Astrocyte of the cerebellum (primary cell): ENCODE measurements around the gene UQCRC1.

Experiments used
- DNase-seq: peaks from one replicate; pipeline ENCODE4 v3.0.0-alpha.2; 2011; ENCODE audit warnings: low read depth
- H3K4me3 ChIP-seq: 2 replicates; pipeline ENCODE4 v1.5.1; 2011; ENCODE audit warnings: mild to moderate bottlenecking, low read depth, low read length, moderate library complexity
- in situ Hi-C: cut with HindIII; loops from 2 replicates; pipeline ENCODE4 v1.10.0; 2017; ENCODE audit warnings: low sequenced_read_pairs
- TF ChIP-seq, protein P1 (sequence below): IDR thresholded peaks from 2 replicates; pipeline ENCODE4 v1.5.1; 2012; ENCODE audit warnings: low read length, low read depth, moderate library complexity, mild to moderate bottlenecking; ENCODE audit errors: missing control alignments

The UQCRC1 gene

DNA sequence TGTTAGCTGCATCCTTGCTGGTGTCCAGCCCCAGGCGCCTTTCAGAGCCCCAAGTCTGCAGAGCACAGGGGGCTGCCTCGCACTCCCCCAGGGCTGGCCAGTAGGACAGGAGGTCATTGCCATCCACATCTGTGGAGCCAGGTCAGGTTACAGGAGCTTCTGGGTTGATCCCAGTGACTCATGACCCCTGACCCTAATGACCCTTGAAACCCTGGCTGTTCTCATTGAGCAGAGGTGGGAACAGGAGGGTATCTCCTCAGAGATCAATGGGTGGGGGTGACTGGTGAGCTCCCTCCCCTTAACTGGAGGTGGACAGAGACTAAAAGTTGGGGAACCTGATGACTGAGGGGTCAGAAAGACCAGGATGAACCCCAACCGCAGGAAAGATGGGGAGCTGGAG lies 31.9 kb upstream of the UQCRC1 start:
- in situ Hi-C loops: no loop called here
- TF ChIP-seq, protein P1, sequence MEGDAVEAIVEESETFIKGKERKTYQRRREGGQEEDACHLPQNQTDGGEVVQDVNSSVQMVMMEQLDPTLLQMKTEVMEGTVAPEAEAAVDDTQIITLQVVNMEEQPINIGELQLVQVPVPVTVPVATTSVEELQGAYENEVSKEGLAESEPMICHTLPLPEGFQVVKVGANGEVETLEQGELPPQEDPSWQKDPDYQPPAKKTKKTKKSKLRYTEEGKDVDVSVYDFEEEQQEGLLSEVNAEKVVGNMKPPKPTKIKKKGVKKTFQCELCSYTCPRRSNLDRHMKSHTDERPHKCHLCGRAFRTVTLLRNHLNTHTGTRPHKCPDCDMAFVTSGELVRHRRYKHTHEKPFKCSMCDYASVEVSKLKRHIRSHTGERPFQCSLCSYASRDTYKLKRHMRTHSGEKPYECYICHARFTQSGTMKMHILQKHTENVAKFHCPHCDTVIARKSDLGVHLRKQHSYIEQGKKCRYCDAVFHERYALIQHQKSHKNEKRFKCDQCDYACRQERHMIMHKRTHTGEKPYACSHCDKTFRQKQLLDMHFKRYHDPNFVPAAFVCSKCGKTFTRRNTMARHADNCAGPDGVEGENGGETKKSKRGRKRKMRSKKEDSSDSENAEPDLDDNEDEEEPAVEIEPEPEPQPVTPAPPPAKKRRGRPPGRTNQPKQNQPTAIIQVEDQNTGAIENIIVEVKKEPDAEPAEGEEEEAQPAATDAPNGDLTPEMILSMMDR: no peak
- H3K4me3 ChIP-seq: no peak overlapping the region

DNA sequence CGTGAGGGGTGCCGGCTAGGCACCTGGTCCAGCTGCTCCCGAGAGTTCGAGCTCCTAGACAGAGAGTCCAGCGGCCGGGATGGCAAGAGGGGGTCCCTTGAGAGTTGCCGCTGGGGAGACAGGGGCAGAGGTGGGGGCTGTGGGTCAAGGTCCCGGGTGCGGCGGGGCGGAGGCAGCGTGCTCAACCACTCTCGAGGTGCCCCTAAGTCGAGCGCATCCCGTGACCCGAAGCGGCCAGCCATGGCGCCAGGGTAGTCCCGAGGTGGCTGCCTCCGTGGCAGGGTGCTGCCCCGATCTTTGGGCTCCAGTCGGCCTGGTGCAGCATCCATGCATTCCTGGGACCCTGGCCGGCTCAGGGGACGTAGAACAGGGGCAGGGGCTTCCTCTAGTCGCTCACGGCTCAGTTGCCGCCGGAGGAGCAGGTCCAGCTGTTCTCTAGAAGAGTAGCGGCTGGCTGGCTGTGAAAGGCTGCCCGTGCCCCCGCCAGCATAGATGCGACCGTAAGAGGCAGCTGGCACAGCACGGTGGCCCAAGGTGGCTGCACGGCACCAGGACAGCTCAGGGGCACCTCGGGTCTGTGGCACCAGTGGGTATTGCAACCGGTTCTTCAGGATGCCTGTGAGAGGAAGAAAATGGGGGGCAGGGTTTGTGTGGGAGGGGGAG lies 30.6 kb upstream of the UQCRC1 start:
- in situ Hi-C loops: loop anchor here (10.0 kb wide), 1 partner anchor 85 kb away; the partner anchor contains the start of gene PFKFB4
- TF ChIP-seq, protein P1: no peak
- H3K4me3 ChIP-seq: no peak overlapping the region
- no peak for DNase-seq

More for the DNA sequence above, 31.9 kb upstream of the UQCRC1 start:
- DNase-seq: no peak

DNA sequence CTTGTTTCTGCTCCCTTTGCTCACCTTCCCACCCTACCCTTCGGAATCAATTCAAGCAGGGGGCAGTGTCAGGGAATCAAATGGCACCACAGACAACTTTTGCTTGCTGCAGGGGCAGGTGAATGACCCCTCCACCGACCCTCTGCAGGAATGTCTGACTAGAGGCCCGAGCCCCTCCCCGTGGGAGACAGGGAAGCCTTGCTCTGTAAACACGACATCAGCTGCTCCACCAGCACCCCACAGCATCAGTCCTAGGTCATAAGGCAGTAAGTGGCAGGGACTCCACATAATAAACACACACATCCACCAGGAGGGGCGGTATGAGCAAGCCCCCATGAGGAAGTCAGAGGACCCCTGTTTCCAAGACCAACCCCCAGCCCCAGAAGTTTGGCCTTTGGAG lies 27.9 kb upstream of the UQCRC1 start:
- DNase-seq: no peak
- in situ Hi-C loops: loop anchor here (10.0 kb wide), 1 partner anchor 83 kb away; the partner anchor contains the start of gene PFKFB4
- H3K4me3 ChIP-seq: no peak overlapping the region
- TF ChIP-seq, protein P1: no peak

DNA sequence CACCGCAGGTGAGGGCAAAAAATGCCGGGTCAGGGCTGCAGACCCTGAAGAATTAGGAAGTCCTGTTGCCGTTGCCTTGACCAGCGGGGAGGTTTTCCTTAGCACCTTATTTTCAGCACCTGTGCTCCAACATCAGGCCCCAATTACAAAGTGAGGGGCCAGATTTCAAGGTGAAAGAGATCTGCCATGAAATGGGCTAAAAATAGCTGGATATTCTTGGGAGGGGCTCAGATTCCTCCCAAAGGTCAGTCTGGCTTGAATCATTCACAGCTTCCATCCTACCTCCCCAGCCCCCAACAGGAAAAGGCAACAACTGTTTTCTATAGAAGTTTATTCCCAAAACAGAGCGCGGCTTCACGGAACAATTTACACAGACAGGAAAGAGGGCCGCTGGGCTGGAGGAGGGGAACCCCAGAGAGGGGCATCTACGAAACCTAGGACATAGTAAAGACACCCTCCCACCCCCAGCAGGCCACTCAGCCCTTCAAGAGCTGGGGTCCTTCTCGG lies 26.8 kb upstream of the UQCRC1 start:
- in situ Hi-C loops: loop anchor here (10.0 kb wide), 1 partner anchor 81 kb away; the partner anchor contains the start of gene PFKFB4
- TF ChIP-seq, protein P1: no peak
- DNase-seq: no peak
- H3K4me3 ChIP-seq: peak overlapping the region; percentile 92

DNA sequence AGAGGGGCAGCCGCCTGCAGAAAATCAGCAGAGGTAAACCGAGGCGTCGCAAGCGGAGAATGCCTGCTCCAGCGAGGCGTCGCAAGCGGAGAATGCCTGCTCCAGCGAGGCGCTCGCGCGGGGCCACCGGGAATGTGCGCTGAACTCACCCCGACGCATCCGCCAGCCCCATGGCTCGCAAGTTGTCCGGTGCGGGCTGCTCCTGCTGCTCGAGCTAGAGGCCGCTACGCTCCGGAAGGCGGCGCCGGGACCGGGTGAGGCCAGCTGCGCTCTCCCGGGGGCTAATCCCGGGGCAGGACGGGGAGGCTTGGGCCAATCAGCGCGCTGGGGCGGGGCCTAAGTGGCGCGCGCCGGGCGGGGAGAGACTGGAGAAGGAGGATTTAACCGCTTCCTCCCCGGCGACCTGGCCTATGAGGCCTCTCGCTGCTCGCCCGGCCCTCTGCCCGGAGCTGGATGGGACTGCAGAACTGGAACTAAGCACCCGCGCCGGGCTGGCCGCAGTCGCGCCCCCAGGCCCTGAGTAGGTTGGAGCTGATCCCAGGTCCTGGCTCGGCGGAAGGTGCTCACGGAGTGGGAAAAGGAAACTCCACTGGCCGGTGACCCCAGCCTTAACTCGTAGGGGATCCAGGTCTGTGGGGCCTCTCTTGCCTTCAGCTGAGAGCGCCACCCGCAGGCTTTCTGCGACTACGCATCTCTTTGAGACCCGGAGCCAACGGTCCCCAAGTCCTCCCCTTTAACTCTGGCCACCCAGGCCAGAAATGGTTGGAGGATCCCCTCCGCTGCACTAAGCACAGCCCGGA lies 26.0 kb upstream of the UQCRC1 start, which contains the start of gene SLC26A6:
Gene SLC26A6 (minus strand): TSS at position 240 of the 800 bp plus-strand sequence. CDS start 68 bp downstream, at position 172.
- H3K4me3 ChIP-seq: peak within 1 kb of the TSS; percentile 92
- TF ChIP-seq, protein P1: peak; percentile 57
- peak; percentile 85 for DNase-seq
- in situ Hi-C loops: loop anchor here (10.0 kb wide), 1 partner anchor 81 kb away; the partner anchor contains the start of gene PFKFB4

DNA sequence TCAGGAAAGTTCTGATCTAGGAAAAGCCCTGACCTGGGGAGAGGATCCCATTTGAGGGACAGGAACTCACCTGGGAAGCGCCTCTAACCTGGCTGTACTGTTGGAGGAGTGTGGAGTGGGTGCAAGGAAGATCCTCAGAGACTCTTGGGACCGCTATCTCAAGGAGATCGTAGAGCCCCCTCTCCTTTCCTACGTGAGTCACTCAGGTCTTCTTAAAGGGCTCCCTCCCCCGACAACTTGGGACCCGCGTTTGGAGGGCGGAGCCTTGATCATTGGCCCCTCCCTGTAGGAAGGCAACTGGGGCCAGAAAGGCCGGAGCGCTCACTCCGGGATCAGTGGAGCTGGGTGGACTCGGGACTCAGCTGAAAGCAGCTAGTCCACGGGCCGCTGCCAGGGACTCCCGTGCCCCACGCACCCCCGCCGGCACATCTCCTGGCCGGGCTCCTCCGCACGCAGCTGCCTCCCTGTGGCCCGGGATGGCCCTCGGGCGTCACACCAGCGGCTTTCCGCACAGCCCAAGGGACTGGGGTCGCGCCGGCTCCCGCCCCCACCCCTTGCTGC lies 25.3 kb upstream of the UQCRC1 start:
- no peak for DNase-seq
- in situ Hi-C loops: loop anchor here (10.0 kb wide), 1 partner anchor 80 kb away; the partner anchor contains the start of gene PFKFB4
- H3K4me3 ChIP-seq: peak overlapping the region; percentile 92
- TF ChIP-seq, protein P1: no peak
